Neural crest cell (in vitro differentiated cells): ENCODE data around the gene EMX2. TPM values are rescaled to one million over a fixed set of nuclear protein-coding genes. Genes with fewer than 3 reads are reported as not detected.

ENCODE experiments used
- DNase-seq: peaks from one replicate; pipeline ENCODE4 v3.0.0; 2021; ENCODE audit warnings: low read depth, mixed read lengths, low spot score
- H3K27ac Mint-ChIP-seq: one replicate; pipeline ENCODE4 v1.8.0; 2021; ENCODE audit warnings: mild to moderate bottlenecking, mixed read lengths; ENCODE audit not compliant: unreplicated experiment
- H3K27me3 Mint-ChIP-seq: 2 replicates; pipeline ENCODE4 v1.8.0; 2021; ENCODE audit warnings: low read depth, mild to moderate bottlenecking, mixed read lengths
- H3K36me3 Mint-ChIP-seq: 2 replicates; pipeline ENCODE4 v1.8.0; 2021; ENCODE audit warnings: low read depth, mild to moderate bottlenecking, mixed read lengths
- H3K4me1 Mint-ChIP-seq: 2 replicates; pipeline ENCODE4 v1.8.0; 2021; ENCODE audit warnings: mixed read lengths
- H3K4me3 Mint-ChIP-seq: one replicate; pipeline ENCODE4 v1.8.0; 2021; ENCODE audit warnings: mild to moderate bottlenecking, mixed read lengths
- H3K9me3 Mint-ChIP-seq: 2 replicates; pipeline ENCODE4 v1.8.0; 2021; ENCODE audit warnings: mixed read lengths
- CTCF ChIP-seq: fragments of 200-600 bp; sonication (generic); conservative IDR thresholded peaks from 2 replicates; pipeline ENCODE4 v1.5.0; 2021; ENCODE audit warnings: antibody characterized with exemption, mild to moderate bottlenecking
- total RNA-seq: library from RNA; stranded (reverse); gene quantifications from 2 replicates; pipeline ENCODE4 v1.2.1, GENCODE V29; 2021

EMX2 gene
- total RNA-seq, 1 donor from 2014 or later = 1.0 TPM

- Mint-ChIP-seq H3K4me3 (no peak overlapping the region), H3K36me3 (no peaks in the 10 kb centered on the region), H3K27me3 (no peaks in the 10 kb centered on the region), H3K27ac (no peak overlapping the region), H3K9me3 (no peaks in the 10 kb centered on the region), H3K4me1 (peaks cover 21% of the 10 kb centered on the region)
- DNase-seq = no peak
- no peak for TF ChIP-seq CTCF
Measured at GRCh38 chr10:117509573-117509972, 33.0 kb upstream of the EMX2 start.

GRCh38 chr10:117511601-117512390, 30.8 kb upstream of the EMX2 start:
- H3K4me3 Mint-ChIP-seq = no peak overlapping the region
- H3K27ac Mint-ChIP-seq = no peak overlapping the region
- H3K4me1 Mint-ChIP-seq = peaks cover 6% of the 10 kb centered on the region
- no peak for DNase-seq
- H3K27me3 Mint-ChIP-seq = no peaks in the 10 kb centered on the region
- no peak for TF ChIP-seq CTCF
- H3K9me3 Mint-ChIP-seq = no peaks in the 10 kb centered on the region
- H3K36me3 Mint-ChIP-seq = no peaks in the 10 kb centered on the region

GRCh38 chr10:117514971-117515370, 27.6 kb upstream of the EMX2 start:
- H3K4me3 Mint-ChIP-seq = no peak overlapping the region
- no peak for DNase-seq
- H3K9me3 Mint-ChIP-seq = no peaks in the 10 kb centered on the region
- H3K27ac Mint-ChIP-seq = no peak overlapping the region
- peaks cover 6% of the 10 kb centered on the region for H3K4me1 Mint-ChIP-seq
- TF ChIP-seq CTCF = no peak
- H3K36me3 Mint-ChIP-seq = no peaks in the 10 kb centered on the region
- H3K27me3 Mint-ChIP-seq = peaks cover 12% of the 10 kb centered on the region

- Mint-ChIP-seq H3K27me3 (peaks cover 25% of the 10 kb centered on the region), H3K36me3 (no peaks in the 10 kb centered on the region), H3K9me3 (no peaks in the 10 kb centered on the region), H3K27ac (no peak overlapping the region), H3K4me1 (peaks cover 6% of the 10 kb centered on the region), H3K4me3 (no peak overlapping the region)
- no peak for DNase-seq
- TF ChIP-seq CTCF = no peak
Measured at GRCh38 chr10:117516681-117517080, 25.9 kb upstream of the EMX2 start.

GRCh38 chr10:117518246-117518645, 24.3 kb upstream of the EMX2 start:
- no peak for DNase-seq
- H3K36me3 Mint-ChIP-seq = no peaks in the 10 kb centered on the region
- H3K27me3 Mint-ChIP-seq = peaks cover 39% of the 10 kb centered on the region
- no peak for TF ChIP-seq CTCF
- H3K4me3 Mint-ChIP-seq = no peak overlapping the region
- no peaks in the 10 kb centered on the region for H3K9me3 Mint-ChIP-seq
- H3K4me1 Mint-ChIP-seq = peaks cover 2% of the 10 kb centered on the region
- H3K27ac Mint-ChIP-seq = no peak overlapping the region
